OCI-LY7 (cell line): Measurements from ENCODE around the gene RPL28.

ENCODE experiments used
- CTCF ChIP-seq: fragments of 200-600 bp; sonication (generic); conservative IDR thresholded peaks from 2 replicates; pipeline ENCODE4 v1.5.1; 2014; ENCODE audit warnings: mild to moderate bottlenecking, antibody characterized with exemption, low read length, moderate library complexity, mixed read lengths
- EZH2phosphoT487 ChIP-seq: fragments of 200-600 bp; sonication (generic); IDR thresholded peaks from 2 replicates; pipeline ENCODE4 v1.6.1; 2018; ENCODE audit warnings: low read depth, borderline replicate concordance, mild to moderate bottlenecking, mixed run types, antibody characterized with exemption, low read length, moderate library complexity, mixed read lengths

GRCh38 chr19:55377356-55378131 is 8.2 kb upstream of the RPL28 start:
- TF ChIP-seq CTCF: no peak
- no peak for TF ChIP-seq EZH2phosphoT487
